Spinal cord (tissue), 10 donors: Measurements from ENCODE around the gene SEC14L5. TPM values are rescaled to one million over a fixed set of nuclear protein-coding genes. Genes with fewer than 3 reads are reported as not detected.
"Not testable (repeated sequence)": the region's sequence is repeated elsewhere in the genome, so short reads cannot be mapped to it uniquely, and the experiment has no call there.

ENCODE experiments used
- DNase-seq, 6 donors: peaks; one replicate each; pipeline versions ENCODE4 v3.0.0 to v3.0.0-alpha.2; 2013 to 2015; ENCODE audit warnings: low spot score in 6 of 6, low read depth in 4 of 6
- H3K27ac ChIP-seq: one replicate; pipeline ENCODE4 v1.5.1; 2013; ENCODE audit warnings: low read depth, low read length, control low read depth
- H3K27me3 ChIP-seq: one replicate; pipeline ENCODE4 v1.6.1; 2013; ENCODE audit warnings: low read length; ENCODE audit not compliant: control insufficient read depth, insufficient read depth
- H3K36me3 ChIP-seq: one replicate; pipeline ENCODE4 v1.6.1; 2013; ENCODE audit warnings: low read length; ENCODE audit not compliant: control insufficient read depth, insufficient read depth
- H3K4me1 ChIP-seq: one replicate; pipeline ENCODE4 v1.6.1; 2013; ENCODE audit warnings: low read length; ENCODE audit not compliant: control insufficient read depth, insufficient read depth
- H3K4me3 ChIP-seq: one replicate; pipeline ENCODE4 v1.5.1; 2013; ENCODE audit warnings: low read depth, low read length, control low read depth
- H3K9me3 ChIP-seq: one replicate; pipeline ENCODE4 v1.6.1; 2013; ENCODE audit warnings: low read length; ENCODE audit not compliant: control insufficient read depth, insufficient read depth
- whole genome bisulfite sequencing: methylation state at CpG from one replicate; pipeline ENCODE4 v1.1.5; 2013; ENCODE audit warnings: missing lambda C conversion rate; ENCODE audit not compliant: insufficient coverage; 5-methylcytosine and 5-hydroxymethylcytosine counted together
- polyA plus RNA-seq, 2 donors: library from polyadenylated mRNA; unstranded; fragments of 120-200 nt; gene quantifications; one replicate each; pipeline ENCODE4 v1.2.1, GENCODE V29; 2013; ENCODE audit not compliant: insufficient read length in 2 of 2
- total RNA-seq, 2 donors: library from RNA; depleted of rRNA in 1 of 2; stranded (reverse); fragments of 120-200 nt in 1 of 2; fragments of >200 nt in 1 of 2; gene quantifications; one replicate each; pipeline versions ENCODE4 v1.2.3 to v1.2.4, GENCODE V29; 2013 to 2014
- donor health status: healthy.

Gene SEC14L5
- total and polyA plus RNA-seq, 4 donors = 0.93 to 4.5 (median 1.7) TPM

DNA sequence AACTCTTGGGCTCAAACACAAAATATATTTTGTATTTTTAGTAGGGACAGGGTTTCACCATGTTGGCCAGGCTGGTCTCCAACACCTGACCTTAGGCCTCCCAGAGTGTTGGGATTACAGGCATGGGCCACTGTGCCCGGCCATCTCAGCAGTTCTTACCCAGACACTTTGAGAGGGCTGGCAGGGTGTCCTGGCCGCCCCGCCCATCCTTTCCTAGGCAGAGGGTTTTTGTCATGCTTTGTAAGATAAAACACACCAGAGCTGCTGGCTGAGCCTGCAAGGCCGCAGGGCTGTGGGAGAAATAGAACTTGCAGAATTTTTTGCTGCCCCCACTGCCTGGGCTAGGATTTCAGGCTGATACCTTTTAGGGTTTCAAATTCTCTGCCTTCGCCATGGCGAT, 29.9 kb upstream of the SEC14L5 start:
- H3K4me3 ChIP-seq = no peak overlapping the region
- H3K27me3 ChIP-seq = peaks cover 5% of the 10 kb centered on the region
- H3K36me3 ChIP-seq = no peaks in the 10 kb centered on the region
- H3K9me3 ChIP-seq = peaks cover 3% of the 10 kb centered on the region
- DNase-seq = no peak
- no peaks in the 10 kb centered on the region for H3K4me1 ChIP-seq
- no peak overlapping the region for H3K27ac ChIP-seq
- 76% methylated on average over 4 of the region's 6 CpGs for WGBS

DNA sequence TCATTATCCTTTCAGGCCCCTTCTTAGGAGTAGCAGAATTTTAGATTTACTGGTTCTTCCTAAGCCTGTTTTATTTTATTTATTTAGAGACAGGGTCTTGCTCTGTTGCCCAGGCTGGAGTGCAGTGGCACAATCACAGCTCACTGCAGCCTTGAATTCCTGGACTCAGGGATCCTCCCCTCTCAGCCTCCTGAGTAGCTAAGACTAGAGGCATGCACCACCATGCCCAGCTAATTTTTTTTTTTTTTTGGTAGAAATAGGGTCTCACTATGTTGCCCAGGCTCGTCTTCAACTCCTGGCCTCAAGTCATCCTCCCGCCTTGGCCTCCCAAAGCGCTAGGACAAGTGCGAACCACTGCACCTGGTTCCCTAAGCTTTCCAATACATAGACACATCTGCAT, 28.5 kb upstream of the SEC14L5 start:
- H3K9me3 ChIP-seq, H3K27ac ChIP-seq, DNase-seq, H3K4me1 ChIP-seq, H3K36me3 ChIP-seq, H3K4me3 ChIP-seq, H3K27me3 ChIP-seq: not testable (repeated sequence)
- WGBS = no CpG with 5 or more reads among the region's 4 CpGs

DNA sequence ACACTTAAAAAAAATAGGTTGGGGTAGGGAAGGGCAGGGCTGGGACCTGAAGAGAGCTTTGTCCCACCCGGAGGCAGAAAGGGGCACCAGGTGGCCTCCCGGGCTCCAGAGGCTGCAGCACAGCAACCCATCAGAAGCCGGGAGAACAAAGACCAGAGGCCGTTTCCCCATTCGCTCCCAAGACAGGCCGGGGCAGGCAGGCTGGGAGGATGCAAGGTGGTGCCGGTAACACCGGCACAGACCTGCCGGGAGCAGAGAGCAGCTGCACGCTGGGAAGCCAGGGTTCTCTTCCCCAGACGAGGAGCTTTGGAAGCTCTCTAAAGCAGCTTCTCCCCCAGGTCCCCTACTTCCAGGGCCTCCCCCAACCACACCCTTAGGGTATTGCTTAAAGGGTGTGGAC, 26.7 kb upstream of the SEC14L5 start:
- WGBS = 50% methylated on average over 11 of the region's 11 CpGs
- Histone ChIP-seq H3K4me1 (peaks cover 2% of the 10 kb centered on the region), H3K27me3 (peaks cover 24% of the 10 kb centered on the region), H3K9me3 (peaks cover 3% of the 10 kb centered on the region), H3K4me3 (no peak overlapping the region), H3K36me3 (no peaks in the 10 kb centered on the region), H3K27ac (no peak overlapping the region)
- DNase-seq = no peak

DNA sequence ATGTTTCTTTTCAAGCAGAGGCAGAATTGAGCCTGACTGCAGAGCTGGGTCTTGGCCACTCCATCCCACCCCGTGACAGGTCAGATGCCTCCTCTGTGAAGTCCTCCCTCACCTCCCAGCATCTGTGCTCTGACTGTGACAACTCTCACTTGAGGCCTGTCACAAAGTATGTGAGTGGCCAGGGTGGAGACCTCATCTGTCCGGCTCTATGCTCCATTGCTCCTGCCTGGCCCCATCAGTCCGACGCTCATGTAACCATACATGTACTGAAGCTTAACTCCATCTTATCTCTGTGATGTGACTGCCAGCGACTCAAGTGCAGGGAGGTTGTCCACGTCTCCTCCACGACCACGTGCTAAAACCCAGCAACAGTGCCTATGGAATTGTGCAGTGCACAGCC, 24.7 kb upstream of the SEC14L5 start:
- peaks cover 40% of the 10 kb centered on the region for H3K27me3 ChIP-seq
- H3K27ac ChIP-seq = no peak overlapping the region
- no peak for DNase-seq
- no peaks in the 10 kb centered on the region for H3K36me3 ChIP-seq
- H3K4me3 ChIP-seq = no peak overlapping the region
- 73% methylated on average over 8 of the region's 8 CpGs for WGBS
- H3K4me1 ChIP-seq = peaks cover 12% of the 10 kb centered on the region
- no peaks in the 10 kb centered on the region for H3K9me3 ChIP-seq

DNA sequence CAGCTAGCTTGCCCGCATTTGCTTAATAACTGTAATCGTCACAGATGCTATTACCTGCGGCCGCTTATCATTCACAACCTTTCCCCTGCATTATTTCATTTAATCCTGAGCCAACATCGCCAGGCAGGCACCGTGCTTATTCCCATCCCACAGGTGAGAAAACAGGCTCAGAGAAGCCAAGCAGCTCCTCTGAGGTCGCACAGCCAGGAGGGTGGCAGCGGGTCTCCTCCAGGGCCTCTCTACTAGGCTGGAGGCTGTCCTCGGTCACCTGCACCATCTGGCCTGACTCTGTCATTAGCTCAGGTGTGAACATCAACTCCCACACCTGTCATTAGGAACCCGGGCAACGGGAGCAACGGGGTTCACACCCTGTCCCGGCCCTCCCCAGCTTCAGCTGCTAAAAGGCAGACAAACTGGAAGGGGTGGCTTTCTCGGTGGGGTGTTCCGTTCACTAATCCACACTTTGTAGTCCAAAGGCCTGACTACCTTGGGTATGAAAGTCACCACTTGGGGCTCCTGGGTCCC, 24.2 kb upstream of the SEC14L5 start:
- WGBS = 89% methylated on average over 15 of the region's 15 CpGs
- H3K27ac ChIP-seq = no peak overlapping the region
- H3K27me3 ChIP-seq = peaks cover 43% of the 10 kb centered on the region
- no peaks in the 10 kb centered on the region for H3K36me3 ChIP-seq
- no peak overlapping the region for H3K4me3 ChIP-seq
- no peak for DNase-seq
- H3K9me3 ChIP-seq = no peaks in the 10 kb centered on the region
- H3K4me1 ChIP-seq = peaks cover 12% of the 10 kb centered on the region

DNA sequence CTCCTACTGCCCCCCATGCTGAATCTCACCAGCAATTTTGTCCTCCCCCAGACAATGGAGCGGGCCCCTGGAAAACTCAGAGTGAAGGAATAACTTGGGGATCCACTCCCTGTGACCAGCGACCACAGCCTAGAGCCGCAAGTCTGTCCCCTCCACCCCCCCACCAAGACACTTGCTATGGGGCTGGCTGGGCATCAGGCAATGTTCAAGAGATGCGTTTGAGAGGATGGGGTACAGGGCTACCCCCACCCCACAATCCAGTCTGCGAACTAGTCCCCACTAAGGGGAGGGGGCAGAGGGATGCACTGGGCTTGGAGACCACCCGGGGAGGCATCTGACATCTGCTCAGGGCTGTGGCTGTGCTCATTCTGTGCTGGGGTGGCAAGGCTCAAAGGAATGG, 23.5 kb upstream of the SEC14L5 start:
- WGBS = 82% methylated on average over 1 of the region's 6 CpGs

DNA sequence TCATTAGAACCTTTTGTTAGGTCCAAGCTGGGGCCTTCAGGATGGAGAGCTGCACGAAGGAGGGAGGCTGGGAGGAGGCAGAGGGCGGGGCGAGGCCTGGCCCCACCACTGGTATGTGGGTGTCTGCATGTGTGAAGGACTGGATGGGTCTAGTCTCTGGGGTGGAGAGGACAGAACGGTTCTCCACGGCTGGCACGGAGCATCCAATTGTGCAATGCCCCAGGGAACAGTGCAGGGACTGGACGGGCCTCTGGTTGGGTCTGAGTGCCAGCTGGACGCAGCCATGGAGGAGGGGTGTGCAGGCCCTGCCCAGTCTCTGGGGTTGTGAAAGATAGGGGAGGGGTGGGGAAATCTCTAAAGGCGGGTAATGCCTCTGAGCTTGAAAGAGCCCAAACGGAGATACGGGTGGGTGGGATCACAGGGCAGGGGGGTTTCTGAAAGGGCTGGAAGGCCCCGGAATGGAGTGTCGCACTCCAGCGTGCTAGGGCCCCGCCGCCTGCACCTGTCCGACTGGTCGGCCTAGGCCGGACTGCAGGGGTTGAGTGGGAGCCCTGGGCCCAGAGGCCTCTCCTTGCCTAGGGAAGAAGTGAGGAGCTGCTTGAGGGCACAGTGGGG, 22.8 kb upstream of the SEC14L5 start:
- no peak overlapping the region for H3K27ac ChIP-seq
- WGBS = 76% methylated on average over 19 of the region's 19 CpGs
- H3K9me3 ChIP-seq = no peaks in the 10 kb centered on the region
- peaks cover 12% of the 10 kb centered on the region for H3K4me1 ChIP-seq
- no peaks in the 10 kb centered on the region for H3K36me3 ChIP-seq
- no peak overlapping the region for H3K4me3 ChIP-seq
- DNase-seq = no peak
- peaks cover 43% of the 10 kb centered on the region for H3K27me3 ChIP-seq

More for the DNA sequence above, 23.5 kb upstream of the SEC14L5 start:
- Histone ChIP-seq H3K36me3 (no peaks in the 10 kb centered on the region), H3K9me3 (no peaks in the 10 kb centered on the region), H3K4me3 (no peak overlapping the region), H3K27me3 (peaks cover 43% of the 10 kb centered on the region), H3K4me1 (peaks cover 12% of the 10 kb centered on the region), H3K27ac (no peak overlapping the region)
- DNase-seq = no peak

DNA sequence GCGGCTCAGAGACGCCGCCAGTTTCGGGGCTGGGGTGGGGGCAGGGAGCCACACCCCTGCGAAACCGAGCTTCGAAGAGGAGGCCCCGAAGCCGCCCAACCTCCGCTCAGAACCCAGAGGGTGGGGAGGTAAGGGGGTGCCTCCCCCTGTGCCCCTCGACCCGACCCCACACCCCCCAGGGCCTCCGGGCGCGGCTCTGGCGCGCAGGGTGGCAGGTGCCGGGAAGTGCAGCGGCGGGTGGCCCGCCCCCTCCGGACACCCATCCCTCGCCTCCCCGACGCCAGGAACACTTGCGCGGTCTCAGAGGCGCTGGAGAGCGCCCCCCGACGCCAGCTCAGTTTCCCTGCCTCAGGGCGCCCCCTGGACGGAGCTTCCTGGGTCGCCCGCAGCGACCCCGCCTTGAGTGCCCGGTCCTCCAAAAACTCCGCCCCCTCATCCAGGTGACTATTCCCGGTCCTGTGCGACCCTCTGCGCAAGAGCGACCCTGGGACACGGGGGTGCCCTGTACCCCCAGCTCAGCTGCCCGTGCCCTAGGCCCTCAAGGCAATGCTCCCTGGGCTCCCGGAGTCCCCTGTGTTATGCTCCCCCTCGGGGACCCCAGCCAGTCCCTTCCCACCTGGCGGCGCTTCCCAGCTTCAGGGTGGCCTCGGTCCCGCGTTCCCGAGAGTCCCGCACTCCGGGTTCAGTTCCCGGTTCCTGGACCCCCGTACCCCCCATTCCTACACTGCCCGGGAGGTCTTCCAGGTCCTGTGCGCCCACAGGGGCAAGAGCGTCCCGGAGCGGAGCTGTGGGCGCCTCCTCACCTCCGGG, 21.7 kb upstream of the SEC14L5 start:
- Histone ChIP-seq H3K4me3 (peak overlapping the region; percentile 18), H3K27me3 (peaks cover 40% of the 10 kb centered on the region), H3K9me3 (no peaks in the 10 kb centered on the region), H3K36me3 (no peaks in the 10 kb centered on the region), H3K4me1 (peaks cover 12% of the 10 kb centered on the region), H3K27ac (no peak overlapping the region)
- DNase-seq = no peak
- WGBS = 2% methylated on average over 61 of the region's 64 CpGs

DNA sequence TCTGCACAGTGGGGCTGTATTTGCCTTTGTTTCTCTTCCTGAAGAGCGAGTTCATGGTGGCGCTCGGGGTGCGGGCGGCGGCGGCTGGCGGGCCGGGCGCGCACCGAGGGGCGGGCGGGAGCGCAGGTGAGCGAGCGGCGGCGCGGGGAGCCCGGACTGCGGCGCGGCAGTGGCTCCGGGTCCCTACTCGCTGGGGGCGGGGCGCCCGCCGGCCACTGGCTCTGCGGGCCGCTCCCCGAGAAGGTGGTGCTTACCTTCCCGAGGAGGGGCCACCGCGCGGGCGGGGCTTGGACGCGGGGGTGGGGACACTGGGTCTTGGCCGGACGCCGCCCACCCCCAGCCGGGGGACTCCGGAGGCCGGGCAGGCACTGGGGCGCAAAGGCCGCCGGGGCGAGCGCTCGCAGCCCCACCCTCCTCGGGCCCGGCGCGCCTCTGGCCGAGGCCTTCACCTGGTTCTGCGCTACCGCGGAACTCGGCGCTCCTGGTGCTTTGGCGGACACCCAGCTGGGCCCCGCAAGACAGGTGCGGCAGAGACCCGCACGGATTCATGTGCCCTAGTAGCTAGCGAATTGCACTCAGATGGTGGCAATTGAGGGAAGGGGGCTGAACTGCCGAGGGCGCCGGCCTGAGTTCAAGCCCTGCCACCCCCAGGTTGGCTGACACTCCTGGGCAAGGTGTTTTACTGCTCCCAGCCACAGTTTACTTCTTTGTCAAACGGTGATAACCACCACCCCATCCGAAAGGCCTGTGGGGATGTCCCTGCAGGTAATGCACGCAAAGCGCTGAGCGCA, 20.9 kb upstream of the SEC14L5 start, which contains the start of gene PPL:
TSS of gene PPL (minus strand) at position 158 of the 791 bp plus-strand sequence. CDS start at position 55, 103 bp downstream.
- H3K27me3 ChIP-seq = peaks cover 40% of the 10 kb centered on the region

More for the DNA sequence above, 20.9 kb upstream of the SEC14L5 start, which contains the start of gene PPL:
- 7% methylated on average over 76 of the region's 76 CpGs for WGBS
- H3K27ac ChIP-seq = no peak within 1 kb of the TSS
- no peaks in the 10 kb centered on the region for H3K9me3 ChIP-seq
- peaks cover 12% of the 10 kb centered on the region for H3K4me1 ChIP-seq
- DNase-seq = peak in 2 of 6 donors; percentile 21 to 43
- H3K4me3 ChIP-seq = peak within 1 kb of the TSS; percentile 18
- H3K36me3 ChIP-seq = no peaks in the 10 kb centered on the region
